GM19238 (cell line): ENCODE results near the gene ATP6V0A1.
"Not testable (repeated sequence)": the region's sequence is repeated elsewhere in the genome, so short reads cannot be mapped to it uniquely, and the experiment has no call there.

Experiments
- DNase-seq: peaks from one replicate; pipeline ENCODE4 v3.0.0; 2011; ENCODE audit warnings: low spot score; ENCODE audit not compliant: insufficient read length

The ATP6V0A1 gene

DNA sequence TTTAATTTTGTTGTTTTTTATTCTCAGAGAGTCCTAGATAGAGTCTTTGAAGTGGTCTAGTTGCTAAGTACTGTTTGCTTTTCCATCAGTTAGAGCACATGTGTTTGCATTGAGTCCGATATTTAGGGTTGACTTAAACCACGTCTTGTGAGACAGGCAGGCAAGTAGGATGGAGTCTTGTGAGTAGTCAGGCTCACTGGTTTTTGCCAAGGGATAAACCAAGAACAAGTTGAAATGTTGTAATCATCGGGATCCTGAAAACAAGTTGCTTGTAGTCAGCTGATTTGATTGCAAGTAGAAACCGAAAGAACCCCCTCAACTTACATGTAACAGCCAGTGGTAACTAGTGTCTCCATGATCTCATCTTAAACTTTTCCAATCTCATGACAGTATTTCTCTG lies 17.2 kb downstream of the ATP6V0A1 start:
- no peak for DNase-seq

DNA sequence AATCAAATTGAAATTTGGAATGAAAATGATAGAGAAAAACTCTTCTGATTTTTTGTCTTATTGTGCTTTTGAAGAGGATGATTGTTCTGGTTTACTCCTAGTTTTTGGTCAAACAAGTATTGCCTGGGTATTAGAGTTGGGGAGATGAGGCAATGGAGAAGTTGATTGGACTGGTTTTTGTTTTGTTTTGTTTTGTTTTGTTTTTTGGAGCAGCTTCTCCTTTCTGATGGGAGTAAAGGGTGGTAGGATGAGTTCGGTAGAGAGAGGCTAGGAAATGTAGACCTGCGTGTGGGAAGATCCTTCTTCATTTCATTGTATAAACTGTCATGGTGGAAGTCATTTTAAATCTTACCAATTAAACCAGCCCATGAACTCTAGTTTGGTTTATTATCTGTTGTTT lies 17.7 kb downstream of the ATP6V0A1 start:
- no peak for DNase-seq

DNA sequence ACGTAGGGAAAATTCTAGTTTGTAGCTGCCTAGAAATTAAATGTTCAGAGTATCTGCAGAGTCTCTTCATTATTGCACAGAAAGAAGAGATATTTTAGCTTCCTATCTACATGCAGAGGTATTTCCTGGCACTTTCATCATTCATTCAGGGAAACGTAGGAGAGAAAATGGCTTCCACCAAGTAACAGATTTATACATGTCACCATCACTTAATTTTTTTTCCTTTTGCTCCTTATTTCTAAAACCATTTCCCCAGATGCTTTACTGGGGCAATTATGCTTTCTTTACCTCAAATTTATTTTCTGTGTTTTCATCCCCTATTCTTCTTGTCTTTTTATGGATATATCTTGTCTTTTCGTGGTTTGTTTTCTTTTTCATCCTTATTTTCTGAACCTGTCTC lies 18.5 kb downstream of the ATP6V0A1 start:
- no peak for DNase-seq

- not testable (repeated sequence) for DNase-seq
Measured at GRCh38 chr17:42477824-42478223, 19.1 kb downstream of the ATP6V0A1 start.

- no peak for DNase-seq
Measured at GRCh38 chr17:42484304-42484703, 25.6 kb downstream of the ATP6V0A1 start.

DNA sequence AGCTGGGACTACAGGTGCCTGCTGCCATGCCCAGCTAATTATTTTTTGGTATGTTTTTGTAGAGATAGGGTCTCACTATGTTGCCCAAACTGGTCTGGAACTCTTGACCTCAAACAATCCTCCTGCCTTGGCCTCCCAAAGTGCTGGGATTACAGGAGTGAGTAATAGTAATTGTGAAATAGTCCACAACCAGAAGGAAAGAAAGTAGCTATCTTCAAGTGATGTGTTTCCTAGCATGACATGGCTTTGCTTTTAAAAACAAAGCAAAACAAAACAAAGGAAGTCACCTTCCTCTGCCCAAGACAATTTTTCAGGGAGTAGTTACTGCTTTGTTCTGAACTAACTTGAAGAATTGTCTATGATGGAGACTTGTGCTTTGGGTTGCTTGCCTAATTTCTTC lies 27.0 kb downstream of the ATP6V0A1 start:
- DNase-seq: no peak

- no peak for DNase-seq
Measured at GRCh38 chr17:42488032-42488431, 29.4 kb downstream of the ATP6V0A1 start.

DNA sequence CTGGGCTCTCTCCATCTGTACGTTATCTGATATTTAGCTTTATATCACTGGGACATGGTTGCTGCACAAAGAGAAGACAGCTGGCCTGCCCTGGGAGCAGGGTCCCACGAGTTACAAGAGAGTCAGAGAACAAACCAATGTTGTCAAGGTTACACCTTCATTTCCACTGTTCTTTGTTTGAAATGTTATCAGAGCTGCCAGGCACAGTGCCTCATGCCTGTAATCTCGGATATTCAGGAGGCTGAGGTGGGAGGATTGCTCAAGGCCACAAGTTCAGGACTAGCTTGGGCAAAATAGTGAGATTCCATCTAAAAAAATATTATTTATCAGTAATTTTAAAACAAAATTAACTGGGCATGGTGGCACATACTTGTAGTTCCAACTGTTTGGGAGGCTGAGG lies 34.6 kb downstream of the ATP6V0A1 start:
- DNase-seq: no peak

DNA sequence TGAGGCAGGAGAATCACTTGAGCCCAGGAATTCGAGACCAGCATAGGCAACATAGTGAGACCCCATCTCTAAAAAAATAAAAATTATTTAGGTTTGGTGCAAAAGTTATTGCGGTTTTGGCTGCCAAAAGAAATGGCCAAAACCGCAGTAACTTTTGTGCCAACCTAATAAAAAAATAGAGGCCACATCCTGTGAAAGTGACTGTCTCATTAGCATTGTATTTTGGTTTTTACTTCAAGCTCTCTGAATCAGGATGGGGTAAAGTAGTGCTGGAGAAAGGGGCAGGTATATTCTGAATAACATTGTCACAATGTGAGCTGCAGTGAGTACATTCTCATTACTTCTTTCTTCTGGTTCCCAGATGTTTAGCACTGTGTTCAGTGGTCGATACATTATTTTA lies 36.0 kb downstream of the ATP6V0A1 start:
- no peak for DNase-seq

GRCh38 chr17:42498828-42499227 lies 40.1 kb downstream of the ATP6V0A1 start:
- DNase-seq: no peak

DNA sequence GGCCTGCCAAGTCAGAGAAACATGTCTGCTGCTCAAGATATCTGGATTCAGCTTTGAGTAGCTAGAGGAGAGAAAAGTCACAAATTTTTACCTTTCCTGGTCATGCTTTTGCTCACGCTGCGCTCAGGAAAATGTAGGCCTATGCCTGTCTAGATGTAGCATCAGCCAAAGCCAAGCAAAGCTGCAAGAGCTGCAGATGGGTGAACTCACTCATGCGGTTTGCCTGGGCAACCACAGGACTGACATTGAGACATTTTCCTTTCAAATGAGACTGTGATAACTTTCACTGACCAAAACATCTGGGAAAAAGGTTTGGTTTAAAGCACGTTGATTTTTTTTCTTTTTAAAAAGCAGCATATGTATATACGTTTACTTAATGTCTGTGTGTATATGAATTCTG lies 43.4 kb downstream of the ATP6V0A1 start:
- no peak for DNase-seq

DNA sequence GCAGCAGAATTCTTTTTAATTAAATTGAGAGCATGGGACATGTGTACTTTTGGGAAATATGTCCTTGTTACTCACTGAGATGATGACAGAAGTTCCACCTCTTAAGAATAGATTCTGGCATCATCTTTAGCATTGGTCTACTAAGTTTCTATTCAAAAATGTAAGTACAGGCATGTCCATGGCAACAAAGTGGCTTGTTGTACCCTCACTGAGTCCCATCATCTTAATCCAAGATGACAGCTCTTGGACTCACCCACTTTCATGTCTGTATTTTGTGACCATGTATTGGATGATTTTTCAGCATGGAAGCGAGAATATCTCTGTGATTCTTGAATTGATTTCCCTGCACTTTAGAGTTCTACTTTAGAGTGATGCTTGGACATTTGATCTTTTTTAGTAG lies 44.2 kb downstream of the ATP6V0A1 start:
- no peak for DNase-seq

DNA sequence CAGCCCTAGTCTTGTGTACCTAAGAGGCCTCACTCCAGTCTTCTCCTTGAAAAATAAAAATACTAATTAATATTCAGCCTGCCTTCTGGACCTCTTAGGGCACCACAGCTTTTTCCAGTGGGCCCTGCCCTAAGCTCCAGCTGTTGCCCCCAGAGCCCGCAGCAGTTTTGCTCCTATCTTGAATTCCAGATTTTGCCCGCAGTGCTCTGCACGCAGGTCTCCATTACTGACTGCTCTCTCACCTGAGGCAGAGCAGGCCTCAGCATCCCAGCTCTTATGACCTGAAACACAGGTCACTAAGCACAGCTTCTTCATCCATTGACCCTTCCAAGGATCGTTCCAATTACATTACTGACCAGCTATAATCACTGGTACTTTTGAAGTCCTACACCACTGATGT lies 49.0 kb downstream of the ATP6V0A1 start:
- DNase-seq: no peak

DNA sequence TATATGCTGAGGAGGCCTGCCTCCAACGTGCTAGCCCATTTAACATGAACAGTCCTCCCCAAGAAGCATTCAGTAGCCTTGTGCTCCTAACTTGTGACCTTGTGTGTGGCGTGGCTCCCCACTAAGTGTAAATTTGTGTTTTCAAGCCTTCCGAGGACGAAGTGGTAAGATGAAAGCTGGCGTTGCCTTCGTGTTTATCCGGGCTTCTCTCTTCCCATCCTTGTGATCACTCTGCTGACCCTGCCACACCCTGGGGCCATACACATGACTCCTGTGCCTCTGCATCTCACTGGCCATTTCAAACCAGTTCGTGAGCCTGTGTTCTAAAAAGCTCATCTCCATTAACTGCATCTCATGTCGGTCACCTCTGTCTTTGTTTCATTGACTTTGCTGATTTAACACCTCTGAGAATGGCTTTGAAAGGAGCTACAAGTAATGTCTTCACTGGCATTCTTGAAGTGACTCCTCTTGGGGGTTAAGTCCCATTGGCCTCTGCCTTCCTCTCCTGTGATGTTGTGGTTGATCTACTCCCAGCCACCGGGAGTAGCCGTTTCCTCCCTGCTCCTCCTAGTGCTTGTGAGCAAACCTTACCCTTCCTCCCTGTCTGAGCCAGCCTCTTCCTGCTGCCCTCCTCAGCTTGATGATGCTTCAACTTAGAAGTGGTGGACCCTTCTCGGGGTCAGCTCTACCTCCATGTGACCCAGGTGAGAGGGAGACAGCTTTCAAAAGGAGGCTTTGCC lies 49.9 kb downstream of the ATP6V0A1 start:
- no peak for DNase-seq

DNA sequence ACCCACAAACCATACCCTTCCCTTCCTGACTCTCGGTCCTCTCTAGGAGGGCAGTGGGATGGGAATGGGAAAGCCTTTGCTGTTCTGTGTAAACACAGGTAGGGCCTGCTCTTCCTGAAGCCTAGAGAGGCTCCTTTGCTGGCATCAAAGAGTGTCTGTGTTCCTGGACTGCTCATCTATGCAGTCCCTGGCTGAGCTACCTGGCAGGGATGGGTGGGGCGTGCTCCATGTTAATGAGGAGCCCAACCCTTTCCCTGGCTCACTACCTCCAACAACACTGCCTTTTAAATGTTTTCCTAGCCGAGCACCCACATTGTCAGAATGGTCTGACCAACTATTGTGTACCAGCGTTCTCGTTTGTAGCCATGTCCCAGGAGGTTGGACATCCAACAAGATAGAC lies 50.7 kb downstream of the ATP6V0A1 start:
- DNase-seq: no peak

DNA sequence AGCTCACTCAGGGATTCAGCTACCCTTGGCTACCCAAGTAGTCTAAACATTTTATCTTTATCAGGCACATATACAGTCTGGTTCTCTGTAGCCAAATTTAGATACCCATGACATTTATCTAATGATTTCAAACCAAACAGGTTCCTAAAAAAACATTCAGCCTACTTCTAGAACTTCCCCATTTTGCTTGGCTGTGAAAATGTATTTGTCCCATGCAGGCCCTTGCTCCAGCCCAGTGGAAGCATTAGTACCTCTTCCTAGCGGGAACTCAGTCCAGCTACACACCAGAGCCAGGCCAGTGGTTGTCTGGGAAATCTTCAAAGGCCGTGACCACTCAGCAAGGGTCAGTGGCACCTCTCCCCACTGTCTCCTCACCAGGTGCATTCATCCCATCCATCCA lies 51.2 kb downstream of the ATP6V0A1 start:
- no peak for DNase-seq

DNA sequence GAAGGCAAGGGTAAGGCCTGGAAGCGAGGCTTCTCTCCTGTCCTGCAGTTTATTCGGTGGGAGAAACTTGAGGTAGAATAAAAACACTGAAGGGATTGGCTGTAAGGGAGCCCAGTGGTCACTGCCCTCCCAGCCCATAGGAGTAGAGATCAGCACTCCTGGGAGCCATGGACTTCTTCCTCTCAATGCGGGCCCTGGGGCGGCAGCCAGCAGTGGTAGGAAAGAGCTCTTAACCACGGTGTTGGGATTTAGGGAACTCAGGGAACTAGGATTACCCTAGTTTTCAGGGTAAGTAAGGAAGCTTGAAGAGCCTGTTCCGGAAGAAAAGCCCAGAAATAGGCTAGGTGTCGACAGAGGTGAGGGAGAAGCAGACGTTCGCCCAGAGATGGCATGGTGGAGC lies 53.6 kb downstream of the ATP6V0A1 start:
- no peak for DNase-seq

- peak; percentile 43 for DNase-seq
Measured at GRCh38 chr17:42512733-42513251, 54.1 kb downstream of the ATP6V0A1 start.

DNA sequence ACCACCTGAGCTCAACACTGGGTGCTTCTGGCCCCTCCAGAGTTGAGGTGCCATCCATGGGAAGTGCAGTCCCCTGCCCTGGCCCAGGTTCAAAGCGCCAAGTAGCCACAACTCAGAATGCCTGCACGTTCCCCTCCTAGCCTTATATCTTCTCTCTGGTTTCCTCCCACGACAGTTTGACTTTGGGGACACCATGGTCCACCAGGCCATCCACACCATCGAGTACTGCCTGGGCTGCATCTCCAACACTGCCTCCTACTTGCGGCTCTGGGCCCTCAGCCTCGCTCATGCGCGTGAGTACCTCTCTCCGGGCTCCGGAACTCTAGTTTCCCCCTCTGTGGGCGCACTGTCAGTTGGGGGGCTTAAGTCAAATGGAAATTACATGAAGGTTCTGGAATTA lies 55.0 kb downstream of the ATP6V0A1 start:
- DNase-seq: no peak

- no peak for DNase-seq
Measured at GRCh38 chr17:42514279-42514678, 55.6 kb downstream of the ATP6V0A1 start.

DNA sequence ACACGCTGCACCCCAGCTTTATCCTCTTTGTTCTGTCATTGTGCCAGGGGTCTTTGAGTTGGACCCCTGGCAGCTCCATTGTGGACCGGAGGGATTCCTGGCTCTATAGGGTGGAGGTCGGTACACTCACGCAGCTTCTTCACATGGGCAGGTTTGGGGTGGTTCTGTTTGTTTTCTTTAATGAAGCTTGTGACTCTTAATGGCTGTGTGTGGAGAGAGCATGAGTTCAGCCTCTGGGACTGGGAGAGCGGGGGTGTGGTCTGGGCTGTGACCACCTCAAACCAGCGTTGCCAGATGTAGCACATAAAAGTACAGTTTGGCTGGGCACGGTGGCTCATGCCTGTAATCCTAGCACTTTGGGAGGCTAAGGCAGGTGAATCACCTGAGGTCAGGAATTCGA lies 56.2 kb downstream of the ATP6V0A1 start:
- DNase-seq: no peak

- DNase-seq: peak; percentile 77
Measured at GRCh38 chr17:42517516-42517915, 58.8 kb downstream of the ATP6V0A1 start.

GRCh38 chr17:42518046-42518754 lies 59.5 kb downstream of the ATP6V0A1 start:
- DNase-seq: no peak
